Endothelial cell of umbilical vein (primary cell): ENCODE measurements around the gene HOXA13. TPM values are rescaled to one million over a fixed set of nuclear protein-coding genes. Genes with fewer than 3 reads are reported as not detected.

Experiments
- BruUV-seq: library from RNA; stranded (reverse); fragments of 400-500 nt; replicated peaks from 2 replicates; lab custom pipeline; 2021; lab: Mats Ljungman, UMichigan
- CTCF ChIA-PET: fragments of 300-600, 350-600 bp; sonication (Branson Sonifier 250); formaldehyde crosslinking; loops from one replicate; lab custom pipeline; 2021; ENCODE audit warnings: antibody characterized with exemption, inconsistent platforms; lab: Charles Lee
- POLR2A ChIA-PET: fragments of 300-600, 350-600 bp; sonication (Branson Sonifier 250); formaldehyde crosslinking; loops from one replicate; lab custom pipeline; 2021; ENCODE audit warnings: antibody characterized with exemption, inconsistent platforms; lab: Charles Lee
- DNase-seq: peaks from one replicate; pipeline ENCODE4 v3.0.0-alpha.2; 2011; ENCODE audit warnings: low read depth, low spot score
- FAIRE-seq: peaks from 2 replicates; lab custom pipeline; 2011; peaks lifted over from hg19 to GRCh38; lab: Jason Lieb, UNC
- H2AFZ ChIP-seq: 2 replicates; pipeline ENCODE4 v1.6.0; 2012; ENCODE audit warnings: low read depth, low read length, control low read depth, inconsistent platforms
- H3K27ac ChIP-seq: 2 replicates; pipeline ENCODE4 v1.5.1; 2011; ENCODE audit warnings: low read depth, mild to moderate bottlenecking, control low read depth, low read length, moderate library complexity; ENCODE audit not compliant: insufficient read depth
- H3K27me3 ChIP-seq, 2 experiments: 2 replicates each; pipeline versions ENCODE4 v1.6.0 to v1.6.1; 2011; ENCODE audit warnings: low read length in 2 of 2, mixed read lengths in 1 of 2; ENCODE audit not compliant: control insufficient read depth in 2 of 2, insufficient read depth in 2 of 2
- H3K36me3 ChIP-seq, 2 experiments: 2 replicates in 1 of 2; 3 replicates in 1 of 2; pipeline ENCODE4 v1.5.1; 2011; ENCODE audit warnings: low read length in 2 of 2, mild to moderate bottlenecking in 1 of 2, moderate library complexity in 1 of 2; ENCODE audit not compliant: control insufficient read depth in 2 of 2, insufficient read depth in 2 of 2; ENCODE audit errors: extremely low read depth in 1 of 2
- H3K4me1 ChIP-seq: 3 replicates; pipeline ENCODE4 v1.5.1; 2011; ENCODE audit warnings: mild to moderate bottlenecking, low read length; ENCODE audit not compliant: control insufficient read depth, insufficient read depth; ENCODE audit errors: extremely low read depth
- H3K4me2 ChIP-seq: 2 replicates; pipeline ENCODE4 v1.6.1; 2011; ENCODE audit warnings: low read length, control low read depth, mixed read lengths; ENCODE audit not compliant: insufficient read depth
- H3K4me3 ChIP-seq, 3 experiments: fragments of 200-600 bp in 1 of 3; sonication (generic), shearing (Covaris generic) in 1 of 3; replicated peaks in 1 of 3; 2 replicates each; pipeline ENCODE4 v1.5.1; 2011 to 2016; ENCODE audit warnings: control low read depth in 3 of 3, low read length in 3 of 3, mild to moderate bottlenecking in 2 of 3, inconsistent platforms in 1 of 3, low read depth in 1 of 3, moderate library complexity in 1 of 3; ENCODE audit not compliant: insufficient read depth in 1 of 3
- H3K79me2 ChIP-seq: 2 replicates; pipeline ENCODE4 v1.6.0; 2012; ENCODE audit warnings: low read length, inconsistent platforms; ENCODE audit not compliant: control insufficient read depth, insufficient read depth
- H3K9ac ChIP-seq: replicated peaks from 2 replicates; pipeline ENCODE3; 2011; ENCODE audit warnings: low read length, control low read depth; ENCODE audit not compliant: insufficient read depth; ENCODE audit errors: extremely low read depth
- H3K9me1 ChIP-seq: replicated peaks from 3 replicates; pipeline ENCODE4 v1.6.0; 2011; ENCODE audit warnings: mild to moderate bottlenecking, low read length; ENCODE audit not compliant: control insufficient read depth, insufficient read depth; ENCODE audit errors: extremely low read depth
- H3K9me3 ChIP-seq: replicated peaks from 2 replicates; pipeline ENCODE4 v1.5.1; 2012; ENCODE audit warnings: low read length, inconsistent platforms; ENCODE audit not compliant: control insufficient read depth, insufficient read depth
- H4K20me1 ChIP-seq: replicated peaks from 2 replicates; pipeline ENCODE3; 2011; ENCODE audit warnings: mild to moderate bottlenecking, low read length; ENCODE audit not compliant: control insufficient read depth, insufficient read depth; ENCODE audit errors: extremely low read depth
- CTCF ChIP-seq, 2 donors: IDR thresholded peaks; 1 replicate in 1 of 2; 2 replicates in 1 of 2; pipeline ENCODE4 v1.5.1; 2011; ENCODE audit warnings: low read length in 2 of 2, mild to moderate bottlenecking in 2 of 2, moderate library complexity in 2 of 2, control low read depth in 1 of 2, inconsistent platforms in 1 of 2, low read depth in 1 of 2; ENCODE audit not compliant: insufficient read depth in 1 of 2; ENCODE audit errors: extremely low read depth in 1 of 2
- EZH2 ChIP-seq: IDR thresholded peaks from 2 replicates; pipeline ENCODE4 v1.6.1; 2012; ENCODE audit warnings: borderline replicate concordance, low read depth, mild to moderate bottlenecking, moderate library complexity, low read length, inconsistent platforms; ENCODE audit not compliant: severe bottlenecking
- FOS ChIP-seq: IDR thresholded peaks from 2 replicates; pipeline ENCODE4 v1.6.1; 2011; ENCODE audit warnings: mild to moderate bottlenecking, low read length, moderate library complexity, borderline replicate concordance; ENCODE audit not compliant: insufficient read depth
- GATA2 ChIP-seq: IDR thresholded peaks from 2 replicates; pipeline ENCODE4 v1.7.0; 2011; ENCODE audit warnings: low read depth, mild to moderate bottlenecking, moderate library complexity, mixed read lengths, low read length; ENCODE audit not compliant: insufficient read length, insufficient read depth
- JUN ChIP-seq: IDR thresholded peaks from 2 replicates; pipeline ENCODE4 v1.6.1; 2011; ENCODE audit warnings: borderline replicate concordance, low read depth; ENCODE audit not compliant: insufficient read length, insufficient read depth
- MYC ChIP-seq: IDR thresholded peaks from one replicate; pipeline ENCODE4 v1.6.1; 2011; ENCODE audit warnings: mild to moderate bottlenecking, low read depth, low read length
- POLR2A ChIP-seq: IDR thresholded peaks from 2 replicates; pipeline ENCODE4 v1.6.1; 2012; ENCODE audit warnings: low read depth, mild to moderate bottlenecking, control low read depth, low read length
- POLR2AphosphoS5 ChIP-seq: IDR thresholded peaks from 2 replicates; pipeline ENCODE4 v1.6.1; 2012; ENCODE audit warnings: low read depth, mild to moderate bottlenecking, control low read depth, low read length, moderate library complexity; ENCODE audit not compliant: insufficient read depth
- dilution Hi-C: fragments of 300-500 bp; cut with MboI; formaldehyde crosslinking; loops from one replicate; pipeline ENCODE4 v1.15.0; 2019; ENCODE audit warnings: low sequenced_read_pairs; ENCODE audit not compliant: extremely low pct_ligation_motif_present
- intact Hi-C: fragments of 100-400 bp; cut with micrococcal nuclease; formaldehyde crosslinking; loops from one replicate; pipeline ENCODE4 v1.10.0; 2022
- polyA plus RNA-seq, 4 experiments: library from polyadenylated mRNA; depleted of rRNA in 3 of 4; stranded (reverse) in 3 of 4; unstranded in 1 of 4; fragments of >200 nt; gene quantifications; 2 replicates each; pipeline versions ENCODE4 v1.2.1 to v1.2.3, GENCODE V29; 2011 to 2012; ENCODE audit warnings: missing spikeins in 1 of 4
- total RNA-seq: library from RNA; stranded (reverse); gene quantifications from 2 replicates; pipeline ENCODE4 v1.2.3, GENCODE V29; 2021
- TF ChIP-seq, protein P1 (sequence below): IDR thresholded peaks from 2 replicates; pipeline ENCODE4 v1.6.1; 2011; ENCODE audit not compliant: insufficient read depth, insufficient read length

The HOXA13 gene
- total and polyA plus RNA-seq, 2 donors (not counting 3 experiments of a cell fraction or from before 2014, with no cell fraction given): 0.22 TPM; not detected in 1

DNA sequence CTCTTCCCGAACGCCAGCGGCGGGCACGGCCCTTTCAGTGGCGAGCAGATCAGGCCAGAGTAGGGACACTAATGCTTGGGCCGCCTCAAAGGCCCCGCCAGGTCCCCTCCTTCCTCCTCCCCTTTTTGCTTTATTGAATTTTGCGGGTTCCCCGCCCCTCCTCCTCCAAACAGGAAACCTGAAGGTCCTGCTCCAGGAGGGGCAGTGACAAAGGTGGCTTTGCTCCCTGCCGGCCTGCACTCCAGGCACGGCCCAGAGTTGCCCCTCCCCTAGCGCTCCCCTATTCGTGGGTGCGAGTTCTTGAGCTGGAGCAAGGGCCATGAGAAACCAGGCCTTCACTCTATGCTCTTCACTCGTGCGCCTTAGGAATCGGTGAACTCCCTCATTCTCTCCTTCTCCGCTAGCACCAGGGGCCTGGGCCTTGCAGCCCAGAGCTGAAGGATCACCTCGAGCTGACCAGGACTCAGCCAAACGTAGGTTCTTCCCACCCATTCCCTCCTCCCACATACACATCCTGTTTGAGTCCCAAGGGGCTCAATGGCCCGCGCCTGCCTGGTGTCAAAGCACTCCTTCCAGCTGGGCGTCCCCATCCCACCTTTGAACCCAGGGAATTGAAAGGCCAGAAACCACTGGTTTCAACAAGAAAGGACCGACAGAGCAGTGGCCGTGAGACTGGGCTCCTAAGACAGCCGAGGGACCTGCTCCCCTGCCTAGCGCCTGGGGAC is 51.7 kb downstream of the HOXA13 start:
- Histone ChIP-seq H3K9me1 (no peaks in the 10 kb centered on the region), H3K4me2 (peak overlapping the region; percentile 78), H3K4me1 (peaks cover 65% of the 10 kb centered on the region), H3K36me3 (peaks cover 0 to 12% of the 10 kb centered on the region in 2 experiments), H3K4me3 (peak overlapping the region; percentile 9 to 85 (median 54)), H3K27ac (peak overlapping the region; percentile 67), H3K9me3 (no peaks in the 10 kb centered on the region), H3K9ac (peak overlapping the region; percentile 65), H3K79me2 (peaks cover 96% of the 10 kb centered on the region), H4K20me1 (no peaks in the 10 kb centered on the region), H3K27me3 (no peaks in the 10 kb centered on the region), H2AFZ (no peak overlapping the region)
- no TSS peak for BruUV-seq
- DNase-seq (peak; percentile 76), FAIRE-seq (no peak)
- TF ChIP-seq MYC (no peak), CTCF (IDR thresholded peaks at IDR 0.05; ENCODE audit: extremely low read depth in 1 of 2, insufficient read depth in 1 of 2, low read depth in 1 of 2, low read length in 2 of 2) (no peak), GATA2 (no peak), EZH2 (no peak), FOS (no peak), POLR2AphosphoS5 (no peak), JUN (no peak), POLR2A (no peak)
- TF ChIP-seq, protein P1, sequence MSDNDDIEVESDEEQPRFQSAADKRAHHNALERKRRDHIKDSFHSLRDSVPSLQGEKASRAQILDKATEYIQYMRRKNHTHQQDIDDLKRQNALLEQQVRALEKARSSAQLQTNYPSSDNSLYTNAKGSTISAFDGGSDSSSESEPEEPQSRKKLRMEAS: no peak
- POLR2A ChIA-PET: interaction anchor here (0.7 to 1.3 kb wide), 4 partner anchors 11 to 947 kb away, joined by 3 to 8 read pairs (median 3); partner anchors contain the start of gene CBX3
- CTCF ChIA-PET: interaction anchor here (0.6 to 5.6 kb wide), 10 partner anchors 8 to 778 kb away, joined by 3 to 83 read pairs (median 6); partner anchors contain the start of gene HOXA9
- dilution Hi-C loops: no loop called here
- intact Hi-C loops: no loop called here
